BJ (cell line): ENCODE results near the gene ABHD8. TPM values are rescaled to one million over a fixed set of nuclear protein-coding genes. Genes with fewer than 3 reads are reported as not detected.

Experiments used
- CTCF ChIA-PET: fragments of 350-600 bp; formaldehyde crosslinking; extraction: SDS; loops from one replicate; lab custom pipeline; 2021; ENCODE audit warnings: antibody characterized with exemption, inconsistent platforms; lab: Yijun Ruan, JAX
- POLR2A ChIA-PET: fragments of 300-600 bp; sonication (Branson Sonifier 250); formaldehyde crosslinking; extraction: SDS; loops from one replicate; lab custom pipeline; 2021; ENCODE audit warnings: antibody characterized with exemption; lab: Charles Lee
- DNase-seq: peaks from one replicate; pipeline ENCODE4 v3.0.0-alpha.2; 2011; ENCODE audit warnings: low read depth
- H3K27me3 ChIP-seq: 2 replicates; pipeline ENCODE4 v1.6.0; 2011; ENCODE audit warnings: low read length; ENCODE audit not compliant: control insufficient read depth, insufficient read depth
- H3K36me3 ChIP-seq: 2 replicates; pipeline ENCODE4 v1.5.1; 2011; ENCODE audit warnings: low read length; ENCODE audit not compliant: control insufficient read depth, insufficient read depth
- H3K4me3 ChIP-seq: 2 replicates; pipeline ENCODE4 v1.5.1; 2011; ENCODE audit warnings: low read depth, mild to moderate bottlenecking, control low read depth, low read length
- polyA plus RNA-seq: library from polyadenylated mRNA; depleted of rRNA; stranded (reverse); fragments of >200 nt; gene quantifications from 2 replicates; pipeline ENCODE4 v1.2.3, GENCODE V29; 2011
- TF ChIP-seq, protein P1 (sequence below): IDR thresholded peaks from 2 replicates; pipeline ENCODE4 v1.5.1; 2011; ENCODE audit warnings: low read depth, mild to moderate bottlenecking, control low read depth, inconsistent platforms, low read length, moderate library complexity; ENCODE audit not compliant: insufficient read depth

The ABHD8 gene
- polyA plus RNA-seq, 1 experiment: 11.0 TPM

DNA sequence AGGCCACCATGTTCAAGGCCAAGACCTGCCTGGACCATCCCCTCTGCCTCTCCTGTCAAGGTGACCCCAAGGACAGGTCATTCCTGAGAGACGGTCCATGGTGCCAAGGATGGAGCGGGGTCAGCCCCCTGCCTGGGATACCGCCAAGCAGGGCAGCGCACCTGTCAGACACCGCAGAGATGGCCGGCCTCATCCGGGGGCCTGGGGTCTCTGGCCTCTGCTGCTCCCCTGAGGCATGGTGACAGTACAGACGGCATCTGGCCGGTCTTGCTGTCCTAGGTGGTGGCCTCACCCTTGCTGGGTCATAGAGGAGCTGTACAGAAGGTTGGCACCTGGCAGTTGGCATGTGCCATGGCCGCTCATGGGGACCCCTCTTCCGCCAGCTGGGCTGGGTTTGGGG lies 17.2 kb upstream of the ABHD8 start:
- no peak for DNase-seq
- TF ChIP-seq, protein P1, sequence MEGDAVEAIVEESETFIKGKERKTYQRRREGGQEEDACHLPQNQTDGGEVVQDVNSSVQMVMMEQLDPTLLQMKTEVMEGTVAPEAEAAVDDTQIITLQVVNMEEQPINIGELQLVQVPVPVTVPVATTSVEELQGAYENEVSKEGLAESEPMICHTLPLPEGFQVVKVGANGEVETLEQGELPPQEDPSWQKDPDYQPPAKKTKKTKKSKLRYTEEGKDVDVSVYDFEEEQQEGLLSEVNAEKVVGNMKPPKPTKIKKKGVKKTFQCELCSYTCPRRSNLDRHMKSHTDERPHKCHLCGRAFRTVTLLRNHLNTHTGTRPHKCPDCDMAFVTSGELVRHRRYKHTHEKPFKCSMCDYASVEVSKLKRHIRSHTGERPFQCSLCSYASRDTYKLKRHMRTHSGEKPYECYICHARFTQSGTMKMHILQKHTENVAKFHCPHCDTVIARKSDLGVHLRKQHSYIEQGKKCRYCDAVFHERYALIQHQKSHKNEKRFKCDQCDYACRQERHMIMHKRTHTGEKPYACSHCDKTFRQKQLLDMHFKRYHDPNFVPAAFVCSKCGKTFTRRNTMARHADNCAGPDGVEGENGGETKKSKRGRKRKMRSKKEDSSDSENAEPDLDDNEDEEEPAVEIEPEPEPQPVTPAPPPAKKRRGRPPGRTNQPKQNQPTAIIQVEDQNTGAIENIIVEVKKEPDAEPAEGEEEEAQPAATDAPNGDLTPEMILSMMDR: no peak
- peaks cover 19% of the 10 kb centered on the region for H3K36me3 ChIP-seq
- no peak overlapping the region for H3K4me3 ChIP-seq
- CTCF ChIA-PET: interaction anchor here (0.6 kb wide), 1 partner anchor 66 kb away, joined by 3 read pairs; no protein-coding TSS in a partner anchor
- H3K27me3 ChIP-seq: no peaks in the 10 kb centered on the region
- POLR2A ChIA-PET: no interaction called here

DNA sequence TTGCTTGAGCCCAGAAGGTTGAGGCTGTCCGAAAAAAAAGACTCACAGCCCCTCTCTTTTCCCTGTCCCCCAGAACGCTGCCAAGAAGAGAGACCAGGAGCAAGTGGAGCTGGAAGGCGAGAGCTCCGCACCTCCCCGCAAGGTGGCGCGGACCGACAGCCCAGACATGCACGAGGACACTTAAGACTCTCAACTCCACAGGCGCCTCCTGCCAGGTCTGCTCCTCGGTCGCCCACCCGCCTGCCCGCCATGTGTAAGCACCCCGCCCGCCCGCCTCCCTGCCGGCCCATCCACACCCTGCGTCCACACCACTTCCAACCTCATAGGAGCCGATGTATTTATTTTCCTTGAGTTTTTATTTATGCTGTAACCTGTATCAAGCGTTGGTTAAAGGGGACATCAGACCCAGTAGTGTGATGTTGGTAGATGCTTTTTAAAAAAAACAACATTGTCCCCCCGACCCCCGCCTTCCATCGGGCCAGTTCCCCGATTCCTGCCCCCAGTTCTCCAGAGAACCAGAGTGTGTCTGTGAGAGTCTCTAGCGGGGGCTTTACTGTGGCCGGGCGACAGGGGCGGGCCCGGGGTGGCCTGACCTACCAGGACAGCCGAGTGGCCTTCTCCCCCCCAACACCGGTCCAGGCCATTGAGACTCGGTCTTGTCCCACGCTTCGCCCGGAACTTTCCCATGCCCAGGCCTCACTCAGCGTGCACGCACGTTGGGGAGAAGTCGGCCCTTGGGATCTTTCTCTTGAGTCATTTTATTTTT lies 16.4 kb upstream of the ABHD8 start:
- ChIA-PET POLR2A (no interaction called here), CTCF (interaction anchor here (0.6 kb wide), 1 partner anchor 14 kb away, joined by 3 read pairs; no protein-coding TSS in a partner anchor)
- no peak overlapping the region for H3K4me3 ChIP-seq
- H3K27me3 ChIP-seq: no peaks in the 10 kb centered on the region
- H3K36me3 ChIP-seq: peaks cover 22% of the 10 kb centered on the region
- TF ChIP-seq, protein P1: no peak
- no peak for DNase-seq

DNA sequence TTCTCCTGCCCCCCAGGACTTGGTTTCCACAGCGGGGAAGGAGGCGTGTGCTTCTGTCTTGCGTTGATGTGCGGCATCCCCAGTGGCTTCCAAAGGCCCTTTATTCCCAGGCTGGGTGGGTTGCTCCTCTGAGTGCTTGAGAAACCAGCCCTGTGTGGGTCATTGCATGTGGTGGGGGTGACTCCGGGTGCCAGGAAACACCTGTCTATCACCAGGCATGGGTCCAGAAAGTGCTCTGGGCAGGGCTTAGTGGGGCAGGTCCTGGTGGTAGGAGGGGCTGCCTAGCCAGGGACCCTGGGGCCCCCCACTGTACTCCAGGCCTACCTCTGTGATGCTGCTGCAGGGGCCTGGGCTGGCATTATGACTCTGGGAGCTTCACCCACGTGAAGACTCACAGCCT lies 15.7 kb upstream of the ABHD8 start:
- no peak for DNase-seq
- POLR2A ChIA-PET: no interaction called here
- CTCF ChIA-PET: no interaction called here
- H3K36me3 ChIP-seq: peaks cover 29% of the 10 kb centered on the region
- H3K4me3 ChIP-seq: no peak overlapping the region
- TF ChIP-seq, protein P1: no peak
- H3K27me3 ChIP-seq: no peaks in the 10 kb centered on the region

DNA sequence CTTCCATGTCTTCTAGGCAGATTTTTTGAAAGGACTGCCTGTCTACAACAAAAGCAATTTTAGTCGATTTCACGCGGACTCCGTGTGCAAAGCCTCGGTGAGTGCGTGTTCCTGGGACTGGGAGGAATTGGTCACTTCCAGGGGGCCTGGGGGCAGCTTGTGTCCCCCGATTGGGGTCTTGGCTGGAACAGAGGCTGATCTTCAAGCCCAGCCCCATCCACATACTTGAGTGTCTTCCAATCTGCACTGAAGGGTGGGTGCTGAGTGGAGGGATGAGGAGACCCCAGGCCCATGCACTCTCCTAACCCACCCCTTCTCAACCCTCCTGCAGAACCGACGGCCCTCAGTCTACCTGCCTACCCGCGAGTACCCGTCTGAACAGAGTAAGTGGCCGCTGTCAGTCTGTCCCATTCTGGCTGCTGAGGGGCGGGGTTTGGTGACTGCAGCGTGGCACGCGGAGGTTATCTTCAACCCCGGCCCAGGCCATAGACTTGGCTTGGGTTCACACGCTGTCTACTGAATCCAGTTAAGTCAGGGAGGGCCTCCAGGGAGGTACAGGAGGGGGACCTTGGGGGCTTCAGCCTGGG lies 10.9 kb upstream of the ABHD8 start:
- Histone ChIP-seq H3K4me3 (no peak overlapping the region), H3K36me3 (peaks cover 16% of the 10 kb centered on the region), H3K27me3 (no peaks in the 10 kb centered on the region)
- POLR2A ChIA-PET: no interaction called here
- TF ChIP-seq, protein P1: no peak
- CTCF ChIA-PET: no interaction called here
- no peak for DNase-seq
